Anterior cingulate cortex (tissue), 58 donors: ENCODE data around the gene TTC3.
"Not testable (repeated sequence)": the region's sequence is repeated elsewhere in the genome, so short reads cannot be mapped to it uniquely, and the experiment has no call there.

ENCODE experiments used
- DNase-seq, 58 donors: peaks; one replicate each; lab custom pipeline; 2025; lab: John Stamatoyannopoulos, UW

The TTC3 gene

GRCh38 chr21:37210799-37211198 lies 137.7 kb downstream of the TTC3 start:
- no peak for DNase-seq

DNA sequence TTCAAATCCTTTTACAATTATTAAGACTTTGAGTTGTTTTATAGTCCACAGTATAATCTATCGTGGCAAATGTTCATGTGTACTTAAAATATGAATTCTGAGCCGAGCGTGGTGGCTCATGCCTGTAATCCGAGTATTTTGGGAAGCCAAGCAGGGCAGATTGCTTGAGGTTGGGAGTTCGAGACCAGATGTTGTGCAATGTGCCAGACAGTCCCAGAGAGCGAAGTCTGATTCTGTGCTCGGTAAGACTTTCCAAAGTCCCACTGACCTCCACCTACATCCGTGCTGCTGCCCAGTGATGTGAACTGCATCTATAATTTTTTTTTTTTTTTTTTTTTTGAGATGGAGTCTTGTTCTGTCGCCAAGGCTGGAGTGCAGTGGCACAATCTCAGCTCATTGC lies 141.9 kb downstream of the TTC3 start:
- DNase-seq: no peak

DNA sequence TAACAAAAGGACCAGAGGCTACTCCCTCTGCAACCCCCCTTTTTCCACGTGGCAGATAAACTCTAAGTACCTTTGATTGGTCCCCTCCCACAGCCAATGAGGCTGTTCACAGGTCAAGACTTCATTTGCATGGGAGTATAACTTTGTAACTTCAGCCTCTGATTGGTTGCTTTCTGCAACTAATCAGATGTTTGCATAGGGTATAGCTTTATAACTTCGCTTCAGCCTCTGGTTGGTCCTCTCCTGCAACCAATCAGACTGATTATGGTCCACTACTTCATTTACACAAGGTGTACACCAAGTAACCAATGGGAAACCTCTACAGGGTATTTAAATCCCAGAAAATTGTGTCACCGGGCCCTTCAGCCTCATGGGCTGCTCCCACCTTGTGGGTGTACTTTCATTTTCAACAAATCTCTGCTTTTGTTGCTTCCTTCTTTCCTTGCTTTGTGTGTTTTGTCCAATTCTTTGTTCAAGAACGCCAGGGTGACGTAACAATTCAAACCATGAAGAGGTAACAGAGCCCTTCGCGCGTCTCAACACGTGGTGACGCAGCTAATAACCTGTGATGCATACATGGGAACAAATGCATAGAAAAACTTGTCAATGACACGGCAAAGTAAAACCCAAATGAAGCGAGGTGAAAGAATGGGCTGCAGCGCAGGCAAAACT lies 146.8 kb downstream of the TTC3 start:
- DNase-seq: peak in 2 of 58 donors; percentile 38 to 43

GRCh38 chr21:37220433-37220980 lies 147.5 kb downstream of the TTC3 start:
- DNase-seq: peak in 31 of 58 donors; percentile 13 to 77 (median 42)

DNA sequence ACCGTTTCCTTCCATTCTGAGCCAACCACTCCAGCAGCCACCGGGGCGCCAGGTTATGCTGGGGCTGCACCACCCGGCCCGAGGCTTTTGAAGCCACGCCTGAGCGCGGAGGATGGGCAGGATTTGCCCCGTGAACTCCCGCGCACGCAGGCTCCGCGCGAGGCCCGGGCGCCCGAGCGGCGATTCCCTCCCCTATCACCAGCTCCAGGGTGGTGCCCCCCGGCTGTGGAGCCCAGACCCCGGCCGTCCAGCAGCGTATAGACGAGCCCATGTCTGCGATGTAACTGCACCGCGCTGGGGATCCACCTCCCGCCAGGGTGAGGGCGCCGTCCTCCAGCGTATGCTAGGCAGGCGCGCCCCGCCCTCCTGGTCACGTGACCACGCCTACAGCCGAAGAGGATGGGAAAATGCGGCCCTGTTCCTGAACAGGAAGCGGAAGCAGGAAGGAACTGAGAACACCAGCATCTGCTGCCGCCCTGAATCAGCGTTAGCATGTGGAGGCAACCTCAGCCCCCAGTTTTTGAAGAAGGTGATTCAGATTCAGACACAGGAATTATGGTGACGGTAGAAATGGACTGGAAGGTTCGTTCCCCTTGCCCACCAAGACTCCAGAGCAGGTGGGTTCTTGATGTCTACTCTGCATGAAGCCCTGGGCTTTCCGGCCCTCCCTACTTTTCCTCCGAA lies 148.1 kb downstream of the TTC3 start:
- peak; percentile 49 to 96 (median 88) for DNase-seq

DNA sequence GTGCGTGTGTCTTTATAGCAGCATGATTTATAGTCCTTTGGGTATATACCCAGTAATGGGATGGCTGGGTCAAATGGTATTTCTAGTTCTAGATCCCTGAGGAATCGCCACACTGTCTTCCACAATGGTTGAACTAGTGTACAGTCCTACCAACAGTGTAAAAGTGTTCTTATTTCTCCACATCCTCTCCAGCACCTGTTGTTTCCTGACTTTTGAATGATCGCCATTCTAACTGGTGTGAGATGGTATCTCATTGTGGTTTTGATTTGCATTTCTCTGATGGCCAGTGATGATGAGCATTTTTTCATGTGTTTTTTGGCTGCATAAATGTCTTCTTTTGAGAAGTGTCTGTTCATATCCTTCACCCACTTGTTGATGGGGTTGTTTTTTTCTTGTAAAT lies 149.2 kb downstream of the TTC3 start:
- not testable (repeated sequence) for DNase-seq

GRCh38 chr21:37223804-37224345 lies 150.8 kb downstream of the TTC3 start:
- no peak for DNase-seq

DNA sequence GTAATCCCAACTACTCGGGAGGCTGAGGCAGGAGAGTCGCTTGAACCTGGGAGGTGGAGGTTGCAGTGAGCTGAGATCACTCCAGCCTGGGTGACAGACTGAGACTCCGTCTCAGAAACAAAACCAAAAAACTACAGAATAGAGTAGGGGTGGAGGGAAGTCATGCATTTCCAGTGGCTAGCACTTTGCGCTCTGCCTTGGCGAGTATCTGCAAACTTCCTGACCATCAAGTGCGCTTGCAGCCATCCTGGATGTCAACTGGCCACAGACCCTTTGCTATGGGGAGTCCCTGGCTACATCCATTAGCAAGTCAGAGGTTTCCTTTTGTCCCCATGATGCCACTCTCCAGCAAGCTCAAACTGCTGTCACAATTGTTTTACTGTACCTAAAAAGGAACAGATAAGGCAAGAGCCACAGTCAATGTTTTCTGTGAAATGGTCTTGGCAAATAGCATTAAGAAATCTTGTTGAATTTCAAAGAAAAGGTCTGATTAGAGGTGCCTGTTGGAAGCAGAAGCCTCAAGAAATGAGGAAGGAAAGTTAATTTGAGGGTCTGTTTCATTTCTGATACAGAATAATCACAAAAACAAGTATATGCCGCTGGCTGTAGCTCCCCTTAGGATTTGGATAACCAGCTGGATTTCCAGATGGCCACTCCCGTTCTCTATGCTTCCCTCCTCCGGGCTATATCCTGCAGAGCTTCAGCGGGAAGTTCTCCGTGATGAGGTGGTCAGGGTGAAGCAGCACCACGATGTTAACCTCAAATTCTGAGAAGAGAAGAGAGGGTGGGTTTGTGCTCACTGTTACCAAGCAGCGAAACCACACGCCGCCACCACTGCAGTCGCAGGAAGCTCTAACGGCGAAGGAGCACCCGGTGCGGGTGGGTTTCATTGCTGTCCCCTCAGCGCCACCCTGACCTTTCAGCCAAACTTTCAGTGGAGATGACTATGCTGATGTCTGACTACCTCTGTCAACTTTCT lies 152.1 kb downstream of the TTC3 start:
- no peak for DNase-seq

- no peak for DNase-seq
Measured at GRCh38 chr21:37226041-37226920, 153.2 kb downstream of the TTC3 start.

DNA sequence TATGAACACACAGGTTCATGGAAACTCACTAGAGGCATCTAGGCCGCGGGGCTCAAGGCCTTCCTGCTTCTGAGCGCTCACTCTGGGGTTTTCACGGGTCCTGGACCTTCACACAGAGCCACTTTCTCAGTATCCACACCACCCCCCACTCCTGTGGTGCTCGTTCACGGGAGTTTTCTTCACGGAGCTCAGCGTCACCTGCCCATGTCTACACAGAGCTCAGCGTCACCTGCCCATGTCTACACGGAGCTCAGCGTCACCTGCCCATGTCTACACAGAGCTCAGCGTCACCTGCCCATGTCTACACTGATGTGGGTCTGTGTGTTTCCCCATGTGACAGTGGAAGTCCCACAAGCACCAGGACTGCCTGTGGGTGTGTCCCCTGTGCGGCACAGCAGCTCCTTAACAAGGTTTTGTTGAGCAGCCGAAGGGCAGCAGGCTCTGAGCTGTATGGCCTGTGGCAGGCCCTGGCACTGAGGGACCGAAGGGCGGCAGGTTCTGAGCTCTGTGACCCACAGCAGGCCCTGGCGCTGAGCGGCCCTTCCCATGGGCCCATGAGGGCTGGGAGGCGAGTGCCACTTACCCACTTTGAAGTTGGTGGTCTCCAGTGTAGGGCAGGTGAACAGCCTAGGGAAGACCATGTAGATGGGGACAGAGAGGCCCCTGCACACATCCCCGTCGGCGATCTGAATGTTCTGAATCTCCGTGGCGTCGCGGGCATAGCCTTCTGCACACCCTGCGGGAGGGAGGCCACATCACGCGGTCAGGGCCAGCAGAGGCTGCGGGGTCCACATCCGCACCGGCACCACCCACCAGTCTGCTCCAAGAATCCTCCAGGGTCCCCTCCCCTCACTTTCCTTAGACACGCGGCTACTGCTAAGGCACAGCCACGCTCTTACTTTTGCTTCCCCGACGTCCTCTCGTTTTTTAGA lies 154.3 kb downstream of the TTC3 start:
- DNase-seq: no peak

- no peak for DNase-seq
Measured at GRCh38 chr21:37228003-37228400, 154.9 kb downstream of the TTC3 start.

GRCh38 chr21:37230632-37231248 lies 157.7 kb downstream of the TTC3 start:
- no peak for DNase-seq

- DNase-seq: no peak
Measured at GRCh38 chr21:37231249-37231645, 158.2 kb downstream of the TTC3 start.

DNA sequence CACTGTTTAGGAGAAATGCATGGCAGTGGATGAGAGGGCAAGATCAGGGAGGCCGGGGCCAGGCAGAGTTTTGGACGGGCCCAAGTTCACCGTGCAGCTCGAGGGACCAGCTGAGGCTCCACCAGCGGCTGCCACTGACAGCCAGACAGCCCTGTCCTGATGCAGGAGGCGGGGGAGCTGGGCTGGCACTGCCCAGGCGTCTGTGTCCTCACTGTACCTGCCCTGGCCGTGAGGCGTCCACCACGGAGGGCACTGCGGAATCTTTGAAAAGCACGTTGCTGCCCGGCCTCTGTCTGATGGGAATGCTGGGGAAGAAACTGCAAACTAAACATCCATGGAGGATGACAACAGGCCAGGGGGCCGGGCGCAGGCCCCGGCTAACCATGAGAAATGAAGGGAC lies 158.6 kb downstream of the TTC3 start:
- no peak for DNase-seq

DNA sequence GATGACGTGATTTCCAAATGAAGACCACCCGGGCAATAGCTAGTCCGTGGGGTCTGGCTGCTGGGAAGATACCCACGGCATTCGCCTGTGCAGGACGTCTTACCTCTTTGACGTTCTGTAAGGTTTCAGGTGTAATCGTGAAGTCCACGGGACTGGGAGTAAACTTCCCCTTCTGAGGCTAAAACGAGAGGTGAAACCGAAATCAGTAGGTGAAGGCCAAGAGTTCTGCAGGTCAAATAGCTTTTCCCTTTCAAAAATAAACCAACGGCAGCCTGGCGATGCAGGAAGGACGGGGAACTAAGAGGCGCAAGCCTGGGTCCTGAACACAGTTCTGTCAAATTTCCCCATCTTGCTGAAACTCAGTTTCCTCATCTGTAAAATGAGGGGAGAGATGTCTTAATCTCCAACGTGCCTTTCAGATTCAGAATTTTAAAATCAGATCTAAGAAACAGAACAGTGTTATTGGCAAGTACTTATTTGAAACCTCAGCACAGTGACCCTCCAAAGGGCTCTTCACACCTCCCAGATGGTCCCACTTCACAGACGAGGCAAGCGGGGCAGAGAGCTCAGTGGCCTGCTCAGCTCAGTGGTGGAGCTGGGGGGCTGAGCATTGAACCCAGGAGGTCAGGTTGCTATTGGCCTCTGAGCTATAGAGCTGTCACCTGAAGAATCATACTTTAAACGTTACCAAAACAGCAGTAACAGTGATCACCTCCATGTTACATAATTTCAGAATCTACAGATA lies 159.4 kb downstream of the TTC3 start:
- DNase-seq: no peak

GRCh38 chr21:37233551-37234146 lies 160.6 kb downstream of the TTC3 start:
- no peak for DNase-seq

DNA sequence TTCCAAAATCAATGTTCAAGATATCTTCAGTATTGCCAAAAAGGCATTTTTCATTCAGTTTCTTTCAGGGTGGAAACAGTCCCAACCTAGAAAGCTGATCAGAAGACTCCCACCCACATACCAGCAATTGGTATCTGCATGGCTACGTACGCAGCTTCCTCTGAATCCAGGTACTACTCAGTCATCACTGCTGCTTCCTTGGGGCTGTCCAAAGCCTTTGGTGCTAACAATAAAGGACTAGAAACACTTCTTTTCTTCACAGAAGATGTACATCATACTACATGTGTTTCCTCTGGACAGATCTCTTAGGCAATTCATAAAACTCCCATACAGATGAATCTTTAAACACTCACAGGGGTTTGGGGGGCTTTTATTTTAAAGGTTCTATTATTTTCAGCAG lies 164.3 kb downstream of the TTC3 start:
- DNase-seq: no peak
